OCI-LY1 (cell line): ENCODE measurements around the gene BABAM2.

ENCODE experiments used
- CTCF ChIP-seq: fragments of 200-600 bp; sonication (generic), shearing (Covaris generic); IDR thresholded peaks from 2 replicates; pipeline ENCODE4 v1.5.1; 2017; ENCODE audit warnings: mild to moderate bottlenecking, antibody characterized with exemption, low read length, moderate library complexity, mixed read lengths
- EZH2 ChIP-seq: fragments of 200-600 bp; sonication (generic), shearing (Covaris generic); IDR thresholded peaks from 2 replicates; pipeline ENCODE4 v1.8.0; 2017; ENCODE audit warnings: borderline replicate concordance, mixed run types, mild to moderate bottlenecking, antibody characterized with exemption, low read length, moderate library complexity, mixed read lengths

GRCh38 chr2:28101123-28101522 lies 210.6 kb downstream of the BABAM2 start:
- TF ChIP-seq CTCF (no peak), EZH2 (no peak)
